Esophagus squamous epithelium (tissue), 4 donors: ENCODE data around the gene PRKN.

Source experiments
- POLR2A ChIP-seq, 4 donors: fragments of 450-650 bp; IDR thresholded peaks; one replicate each; pipeline ENCODE4 v1.6.1; 2017; ENCODE audit warnings: antibody characterized with exemption in 4 of 4, mild to moderate bottlenecking in 4 of 4, moderate library complexity in 3 of 4
- TF ChIP-seq, protein P1 (sequence below), 6 experiments: fragments of 450-650 bp in 4 of 6; fragments of 200-600 bp in 2 of 6; sonication (generic) in 2 of 6; IDR thresholded peaks; one replicate each; pipeline ENCODE4 v1.5.1; 2016 to 2019; ENCODE audit warnings: antibody characterized with exemption in 6 of 6, mild to moderate bottlenecking in 4 of 6, moderate library complexity in 4 of 6

DNA sequence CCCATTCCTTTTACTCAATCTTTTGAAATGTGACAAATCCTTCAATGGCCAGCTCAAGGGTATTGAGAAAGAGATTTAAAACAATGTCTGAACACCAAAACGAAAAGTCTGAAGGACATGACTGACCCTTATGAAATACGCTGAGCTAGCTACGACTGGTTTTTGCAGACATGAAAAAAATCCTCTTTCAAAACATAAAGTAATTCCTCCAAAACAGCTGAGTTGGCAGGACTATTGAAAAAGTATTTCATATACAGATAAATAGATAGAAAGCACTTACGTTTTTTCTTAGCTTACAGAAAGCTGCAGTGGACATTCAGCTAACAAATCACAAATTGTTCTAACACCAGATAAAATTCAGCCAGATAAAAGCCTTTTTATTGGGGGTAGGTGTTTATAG, 751.0 kb downstream of the PRKN start:
- TF ChIP-seq, protein P1, sequence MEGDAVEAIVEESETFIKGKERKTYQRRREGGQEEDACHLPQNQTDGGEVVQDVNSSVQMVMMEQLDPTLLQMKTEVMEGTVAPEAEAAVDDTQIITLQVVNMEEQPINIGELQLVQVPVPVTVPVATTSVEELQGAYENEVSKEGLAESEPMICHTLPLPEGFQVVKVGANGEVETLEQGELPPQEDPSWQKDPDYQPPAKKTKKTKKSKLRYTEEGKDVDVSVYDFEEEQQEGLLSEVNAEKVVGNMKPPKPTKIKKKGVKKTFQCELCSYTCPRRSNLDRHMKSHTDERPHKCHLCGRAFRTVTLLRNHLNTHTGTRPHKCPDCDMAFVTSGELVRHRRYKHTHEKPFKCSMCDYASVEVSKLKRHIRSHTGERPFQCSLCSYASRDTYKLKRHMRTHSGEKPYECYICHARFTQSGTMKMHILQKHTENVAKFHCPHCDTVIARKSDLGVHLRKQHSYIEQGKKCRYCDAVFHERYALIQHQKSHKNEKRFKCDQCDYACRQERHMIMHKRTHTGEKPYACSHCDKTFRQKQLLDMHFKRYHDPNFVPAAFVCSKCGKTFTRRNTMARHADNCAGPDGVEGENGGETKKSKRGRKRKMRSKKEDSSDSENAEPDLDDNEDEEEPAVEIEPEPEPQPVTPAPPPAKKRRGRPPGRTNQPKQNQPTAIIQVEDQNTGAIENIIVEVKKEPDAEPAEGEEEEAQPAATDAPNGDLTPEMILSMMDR (IDR thresholded peaks at IDR 0.05) = no peak
- no peak for TF ChIP-seq POLR2A (IDR thresholded peaks at IDR 0.05)
